Type B pancreatic cell (in vitro differentiated cells): Measurements from ENCODE around the gene SUSD2. TPM values are rescaled to one million over a fixed set of nuclear protein-coding genes. Genes with fewer than 3 reads are reported as not detected.

Experiments used
- DNase-seq: peaks from one replicate; pipeline ENCODE4 v3.0.0; 2021; ENCODE audit warnings: mixed read lengths; ENCODE audit not compliant: unreplicated experiment; ENCODE audit errors: extremely low spot score
- H3K27ac Mint-ChIP-seq: 2 replicates; pipeline ENCODE4 v1.8.0; 2021; ENCODE audit warnings: mild to moderate bottlenecking, mixed read lengths
- H3K27me3 Mint-ChIP-seq: 2 replicates; pipeline ENCODE4 v1.8.0; 2021; ENCODE audit warnings: mixed read lengths
- H3K36me3 Mint-ChIP-seq: 2 replicates; pipeline ENCODE4 v1.8.0; 2021; ENCODE audit warnings: mixed read lengths
- H3K4me1 Mint-ChIP-seq: one replicate; pipeline ENCODE4 v1.8.0; 2021; ENCODE audit warnings: mixed read lengths; ENCODE audit not compliant: unreplicated experiment
- H3K4me3 Mint-ChIP-seq: 2 replicates; pipeline ENCODE4 v1.8.0; 2021; ENCODE audit warnings: mild to moderate bottlenecking, mixed read lengths
- H3K9me3 Mint-ChIP-seq: 2 replicates; pipeline ENCODE4 v1.8.0; 2021; ENCODE audit warnings: mixed read lengths
- CTCF ChIP-seq: fragments of 200-600 bp; sonication (generic); conservative IDR thresholded peaks from 2 replicates; pipeline ENCODE4 v1.5.0; 2021; ENCODE audit warnings: antibody characterized with exemption, mild to moderate bottlenecking
- total RNA-seq: library from RNA; stranded (reverse); gene quantifications from 2 replicates; pipeline ENCODE4 v1.2.1, GENCODE V29; 2021; ENCODE audit warnings: low replicate concordance

Gene SUSD2
- total RNA-seq, 1 donor from 2014 or later, result 3.7 TPM

GRCh38 chr22:24159650-24160049 lies 21.6 kb upstream of the SUSD2 start:
- no peaks in the 10 kb centered on the region for H3K9me3 Mint-ChIP-seq
- DNase-seq, result no peak
- no peak overlapping the region for H3K4me3 Mint-ChIP-seq
- no peak for TF ChIP-seq CTCF
- no peak overlapping the region for H3K27ac Mint-ChIP-seq
- H3K36me3 Mint-ChIP-seq, result no peaks in the 10 kb centered on the region
- peaks cover 3% of the 10 kb centered on the region for H3K27me3 Mint-ChIP-seq
- H3K4me1 Mint-ChIP-seq, result peaks cover 18% of the 10 kb centered on the region

DNA sequence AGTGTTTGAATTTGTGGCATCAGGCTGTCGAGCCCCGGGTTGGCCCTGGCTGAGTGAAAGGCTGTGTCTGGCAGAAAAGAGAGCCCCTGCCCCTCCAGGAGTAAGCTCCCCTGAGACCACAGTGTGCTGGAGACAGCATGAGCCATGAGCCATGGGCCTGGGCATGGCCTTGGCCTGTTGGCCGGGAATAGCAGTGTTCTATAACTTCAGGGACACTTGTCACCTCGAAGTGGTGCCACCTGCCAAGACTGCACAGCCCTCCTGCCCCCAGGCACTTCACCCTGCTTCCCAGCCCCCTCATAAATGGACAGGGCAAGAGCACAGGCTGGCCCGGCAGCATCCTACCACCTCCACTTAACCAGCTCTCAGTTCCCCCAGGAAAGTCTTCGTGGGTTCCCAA lies 20.7 kb upstream of the SUSD2 start:
- DNase-seq, result no peak
- Mint-ChIP-seq H3K4me1 (peaks cover 13% of the 10 kb centered on the region), H3K27me3 (peaks cover under 1% of the 10 kb centered on the region), H3K9me3 (no peaks in the 10 kb centered on the region), H3K27ac (no peak overlapping the region), H3K4me3 (no peak overlapping the region), H3K36me3 (no peaks in the 10 kb centered on the region)
- TF ChIP-seq CTCF, result no peak

- H3K27me3 Mint-ChIP-seq, result no peaks in the 10 kb centered on the region
- peaks cover 11% of the 10 kb centered on the region for H3K4me1 Mint-ChIP-seq
- no peak for TF ChIP-seq CTCF
Observed at GRCh38 chr22:24161485-24161884, 19.8 kb upstream of the SUSD2 start.

DNA sequence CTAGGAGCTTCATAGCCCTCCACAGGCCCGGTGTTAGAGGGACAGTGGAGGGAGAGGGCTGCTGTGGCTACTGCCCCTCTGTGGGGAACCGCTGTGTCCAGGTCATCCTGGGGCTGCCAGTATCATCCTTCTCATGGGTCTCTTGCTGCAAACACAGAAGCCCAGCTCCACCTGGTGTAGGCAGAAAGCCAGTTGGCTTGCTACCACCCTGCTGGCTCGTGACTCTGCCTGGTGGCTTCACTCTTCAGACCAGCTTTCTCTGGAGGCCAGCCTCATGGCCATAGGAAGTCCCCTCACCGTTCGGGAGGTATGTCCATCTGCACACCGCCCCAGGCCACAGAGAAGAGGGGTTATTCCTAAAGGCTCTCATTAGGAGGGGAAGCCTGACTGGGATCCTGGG lies 19.4 kb upstream of the SUSD2 start:
- H3K36me3 Mint-ChIP-seq, result no peaks in the 10 kb centered on the region
- H3K4me3 Mint-ChIP-seq, result no peak overlapping the region
- H3K4me1 Mint-ChIP-seq, result peaks cover 7% of the 10 kb centered on the region
- no peak for TF ChIP-seq CTCF
- no peaks in the 10 kb centered on the region for H3K27me3 Mint-ChIP-seq
- no peaks in the 10 kb centered on the region for H3K9me3 Mint-ChIP-seq
- no peak overlapping the region for H3K27ac Mint-ChIP-seq
- no peak for DNase-seq

More at GRCh38 chr22:24161485-24161884, 19.8 kb upstream of the SUSD2 start:
- no peak overlapping the region for H3K27ac Mint-ChIP-seq
- no peak for DNase-seq
- no peaks in the 10 kb centered on the region for H3K9me3 Mint-ChIP-seq
- no peaks in the 10 kb centered on the region for H3K36me3 Mint-ChIP-seq
- no peak overlapping the region for H3K4me3 Mint-ChIP-seq

DNA sequence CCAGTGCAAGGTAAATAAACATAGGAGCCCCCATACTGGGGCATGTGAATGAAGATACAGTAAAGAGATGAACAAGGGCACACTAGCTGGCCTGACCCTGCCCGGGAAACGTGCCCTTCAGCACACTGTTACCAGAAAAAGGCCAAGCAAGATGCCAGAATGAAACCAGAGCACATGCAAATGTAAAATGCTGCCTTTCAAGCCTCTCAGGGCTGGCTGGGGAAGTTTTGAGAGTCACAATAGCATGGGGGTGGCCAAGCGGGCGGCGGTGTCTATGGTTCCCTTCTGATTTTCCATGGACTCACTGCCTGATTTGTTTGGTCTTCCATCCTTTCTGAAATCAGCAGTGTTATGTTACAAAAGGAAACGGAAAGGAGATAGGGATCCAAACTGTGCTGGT lies 18.9 kb upstream of the SUSD2 start:
- DNase-seq, result no peak
- no peak for TF ChIP-seq CTCF
- no peaks in the 10 kb centered on the region for H3K27me3 Mint-ChIP-seq
- peaks cover under 1% of the 10 kb centered on the region for H3K36me3 Mint-ChIP-seq
- H3K27ac Mint-ChIP-seq, result peak overlapping the region; percentile 48
- H3K4me1 Mint-ChIP-seq, result peaks cover 6% of the 10 kb centered on the region
- no peak overlapping the region for H3K4me3 Mint-ChIP-seq
- no peaks in the 10 kb centered on the region for H3K9me3 Mint-ChIP-seq

- TF ChIP-seq CTCF, result no peak
- DNase-seq, result no peak
- Mint-ChIP-seq H3K27me3 (no peaks in the 10 kb centered on the region), H3K27ac (no peak overlapping the region), H3K9me3 (no peaks in the 10 kb centered on the region), H3K4me3 (no peak overlapping the region), H3K4me1 (peaks cover 6% of the 10 kb centered on the region), H3K36me3 (peaks cover 4% of the 10 kb centered on the region)
Observed at GRCh38 chr22:24164243-24164642, 17.0 kb upstream of the SUSD2 start.
